ENCODE measurements around the gene COQ9.
"Not testable (repeated sequence)": the region's sequence is repeated elsewhere in the genome, so short reads cannot be mapped to it uniquely, and the experiment has no call there.

The COQ9 gene

GRCh38 chr16:57485091-57485915 is 38.0 kb downstream of the COQ9 start:
- DNase-seq (ENCODE audit: low read depth in 2 of 2), result no peak

GRCh38 chr16:57485916-57486857 is 38.9 kb downstream of the COQ9 start, which contains the start of gene DOK4:
TSS of gene DOK4 (minus strand) at chr16:57486493. CDS start at chr16:57479507, 6,986 bp downstream.
- peak; percentile 82 to 84 for DNase-seq (ENCODE audit: low read depth in 2 of 2)

GRCh38 chr16:57486858-57487834 is 39.9 kb downstream of the COQ9 start:
- no peak for DNase-seq (ENCODE audit: low read depth in 2 of 2)

- DNase-seq (ENCODE audit: low read depth in 2 of 2), result no peak
Measured at GRCh38 chr16:57489229-57489628, 42.0 kb downstream of the COQ9 start.

GRCh38 chr16:57493767-57494166 is 46.5 kb downstream of the COQ9 start:
- DNase-seq (ENCODE audit: low read depth in 2 of 2), result no peak

- no peak for DNase-seq (ENCODE audit: low read depth in 2 of 2)
Measured at GRCh38 chr16:57497121-57497520, 49.8 kb downstream of the COQ9 start.

- DNase-seq (ENCODE audit: low read depth in 2 of 2), result no peak
Measured at GRCh38 chr16:57498031-57498430, 50.8 kb downstream of the COQ9 start.

GRCh38 chr16:57499941-57500340 is 52.7 kb downstream of the COQ9 start:
- DNase-seq (ENCODE audit: low read depth in 2 of 2), result not testable (repeated sequence)

- no peak for DNase-seq (ENCODE audit: low read depth in 2 of 2)
Measured at GRCh38 chr16:57500578-57501111, 53.4 kb downstream of the COQ9 start.

GRCh38 chr16:57501492-57501891 is 54.2 kb downstream of the COQ9 start:
- DNase-seq (ENCODE audit: low read depth in 2 of 2), result no peak

GRCh38 chr16:57502048-57502775 is 54.9 kb downstream of the COQ9 start:
- no peak for DNase-seq (ENCODE audit: low read depth in 2 of 2)

GRCh38 chr16:57503366-57503765 is 56.1 kb downstream of the COQ9 start:
- DNase-seq (ENCODE audit: low read depth in 2 of 2), result no peak

- no peak for DNase-seq (ENCODE audit: low read depth in 2 of 2)
Measured at GRCh38 chr16:57504001-57504400, 56.7 kb downstream of the COQ9 start.

GRCh38 chr16:57504491-57504890 is 57.2 kb downstream of the COQ9 start:
- no peak for DNase-seq (ENCODE audit: low read depth in 2 of 2)

- DNase-seq (ENCODE audit: low read depth in 2 of 2), result no peak
Measured at GRCh38 chr16:57505169-57505568, 57.9 kb downstream of the COQ9 start.

GRCh38 chr16:57507136-57508034 is 60.1 kb downstream of the COQ9 start:
- no peak for DNase-seq (ENCODE audit: low read depth in 2 of 2)

- no peak for DNase-seq (ENCODE audit: low read depth in 2 of 2)
Measured at GRCh38 chr16:57508035-57508425, 60.8 kb downstream of the COQ9 start.

- DNase-seq (ENCODE audit: low read depth in 2 of 2), result no peak
Measured at GRCh38 chr16:57509231-57509923, 62.1 kb downstream of the COQ9 start.

Measured in stimulated activated CD4-positive, alpha-beta T cell treated with anti-CD3 and anti-CD28 coated beads, Interleukin-4, amount 100 ng/mL, for 48 hours (primary cell).